ENCODE results near the gene GATA5.
"Not testable (repeated sequence)": the region's sequence is repeated elsewhere in the genome, so short reads cannot be mapped to it uniquely, and the experiment has no call there.

GATA5 gene

GRCh38 chr20:62427172-62428001 is 48.4 kb downstream of the GATA5 start, which contains the start of gene RBBP8NL:
Gene RBBP8NL, minus strand, starts transcription at chr20:62427539. Its CDS starts 7,892 bp downstream, at chr20:62419647.
- DNase-seq = no peak

GRCh38 chr20:62426699-62427131 is 49.1 kb downstream of the GATA5 start:
- DNase-seq = no peak

GRCh38 chr20:62426059-62426348 is 49.8 kb downstream of the GATA5 start:
- DNase-seq = not testable (repeated sequence)

GRCh38 chr20:62425281-62426058 is 50.3 kb downstream of the GATA5 start:
- no peak for DNase-seq

- DNase-seq = no peak
Measured at GRCh38 chr20:62424249-62425107, 51.3 kb downstream of the GATA5 start.

GRCh38 chr20:62423326-62423706 is 52.5 kb downstream of the GATA5 start:
- no peak for DNase-seq

GRCh38 chr20:62422636-62423325 is 53.0 kb downstream of the GATA5 start:
- no peak for DNase-seq

GRCh38 chr20:62421716-62421990 is 54.1 kb downstream of the GATA5 start:
- DNase-seq = no peak

- DNase-seq = no peak
Measured at GRCh38 chr20:62420846-62421715, 54.7 kb downstream of the GATA5 start.

GRCh38 chr20:62419759-62420158 is 56.0 kb downstream of the GATA5 start:
- DNase-seq = no peak

- DNase-seq = no peak
Measured at GRCh38 chr20:62418709-62419487, 56.9 kb downstream of the GATA5 start.

GRCh38 chr20:62417981-62418708 is 57.6 kb downstream of the GATA5 start:
- DNase-seq = no peak

GRCh38 chr20:62416651-62417637 is 58.9 kb downstream of the GATA5 start:
- DNase-seq = no peak

- DNase-seq = no peak
Measured at GRCh38 chr20:62415354-62416111, 60.3 kb downstream of the GATA5 start.

GRCh38 chr20:62413896-62414481 is 61.8 kb downstream of the GATA5 start:
- no peak for DNase-seq

Data from stimulated activated CD4-positive, alpha-beta T cell treated with anti-CD3 and anti-CD28 coated beads, Interleukin-2, amount 100 ng/mL, for 24 hours (primary cell).